NAMALWA (cell line): ENCODE data around the gene WIPF3.
"Not testable (repeated sequence)": the region's sequence is repeated elsewhere in the genome, so short reads cannot be mapped to it uniquely, and the experiment has no call there.

Experiments used
- DNase-seq: peaks from one replicate; pipeline ENCODE4 v3.0.0-alpha.2; 2015; ENCODE audit warnings: low spot score

The WIPF3 gene

GRCh38 chr7:29881724-29882123 is 75.4 kb downstream of the WIPF3 start:
- no peak for DNase-seq

- no peak for DNase-seq
These were observed 76.2 kb downstream of the WIPF3 start for GRCh38 chr7:29882481-29882880.

GRCh38 chr7:29883462-29884398 is 77.4 kb downstream of the WIPF3 start:
- DNase-seq, result no peak

GRCh38 chr7:29884399-29885272 is 78.3 kb downstream of the WIPF3 start:
- DNase-seq, result no peak

GRCh38 chr7:29885626-29886025 is 79.3 kb downstream of the WIPF3 start:
- DNase-seq, result no peak

- no peak for DNase-seq
These were observed 80.5 kb downstream of the WIPF3 start for GRCh38 chr7:29886827-29887226.

- no peak for DNase-seq
These were observed 81.7 kb downstream of the WIPF3 start for GRCh38 chr7:29888006-29888405.

- no peak for DNase-seq
These were observed 83.0 kb downstream of the WIPF3 start for GRCh38 chr7:29889288-29889687.

- DNase-seq, result no peak
These were observed 83.9 kb downstream of the WIPF3 start for GRCh38 chr7:29890251-29890650.

GRCh38 chr7:29890786-29891185 is 84.5 kb downstream of the WIPF3 start:
- not testable (repeated sequence) for DNase-seq

- no peak for DNase-seq
These were observed 85.5 kb downstream of the WIPF3 start for GRCh38 chr7:29891766-29892165.

GRCh38 chr7:29892231-29892630 is 85.9 kb downstream of the WIPF3 start:
- no peak for DNase-seq

- no peak for DNase-seq
These were observed 87.2 kb downstream of the WIPF3 start for GRCh38 chr7:29893351-29893965.

- DNase-seq, result no peak
These were observed 87.9 kb downstream of the WIPF3 start for GRCh38 chr7:29894256-29894655.

GRCh38 chr7:29895559-29895958 is 89.3 kb downstream of the WIPF3 start:
- no peak for DNase-seq

- DNase-seq, result no peak
These were observed 90.5 kb downstream of the WIPF3 start for GRCh38 chr7:29896685-29897411.

GRCh38 chr7:29898301-29898700 is 92.0 kb downstream of the WIPF3 start:
- DNase-seq, result no peak

GRCh38 chr7:29900745-29901144 is 94.4 kb downstream of the WIPF3 start:
- no peak for DNase-seq

- DNase-seq, result no peak
These were observed 100.1 kb downstream of the WIPF3 start for GRCh38 chr7:29906200-29907022.

GRCh38 chr7:29914180-29914579 is 107.9 kb downstream of the WIPF3 start:
- DNase-seq, result no peak
